ENCODE data around the gene MCIDAS. TPM values are rescaled to one million over a fixed set of nuclear protein-coding genes. Genes with fewer than 3 reads are reported as not detected.

The MCIDAS gene
- total and polyA plus RNA-seq, 2 of the 13 experiments (the other 11 are each of a cell fraction or from before 2014, with no cell fraction given) = not detected

DNA sequence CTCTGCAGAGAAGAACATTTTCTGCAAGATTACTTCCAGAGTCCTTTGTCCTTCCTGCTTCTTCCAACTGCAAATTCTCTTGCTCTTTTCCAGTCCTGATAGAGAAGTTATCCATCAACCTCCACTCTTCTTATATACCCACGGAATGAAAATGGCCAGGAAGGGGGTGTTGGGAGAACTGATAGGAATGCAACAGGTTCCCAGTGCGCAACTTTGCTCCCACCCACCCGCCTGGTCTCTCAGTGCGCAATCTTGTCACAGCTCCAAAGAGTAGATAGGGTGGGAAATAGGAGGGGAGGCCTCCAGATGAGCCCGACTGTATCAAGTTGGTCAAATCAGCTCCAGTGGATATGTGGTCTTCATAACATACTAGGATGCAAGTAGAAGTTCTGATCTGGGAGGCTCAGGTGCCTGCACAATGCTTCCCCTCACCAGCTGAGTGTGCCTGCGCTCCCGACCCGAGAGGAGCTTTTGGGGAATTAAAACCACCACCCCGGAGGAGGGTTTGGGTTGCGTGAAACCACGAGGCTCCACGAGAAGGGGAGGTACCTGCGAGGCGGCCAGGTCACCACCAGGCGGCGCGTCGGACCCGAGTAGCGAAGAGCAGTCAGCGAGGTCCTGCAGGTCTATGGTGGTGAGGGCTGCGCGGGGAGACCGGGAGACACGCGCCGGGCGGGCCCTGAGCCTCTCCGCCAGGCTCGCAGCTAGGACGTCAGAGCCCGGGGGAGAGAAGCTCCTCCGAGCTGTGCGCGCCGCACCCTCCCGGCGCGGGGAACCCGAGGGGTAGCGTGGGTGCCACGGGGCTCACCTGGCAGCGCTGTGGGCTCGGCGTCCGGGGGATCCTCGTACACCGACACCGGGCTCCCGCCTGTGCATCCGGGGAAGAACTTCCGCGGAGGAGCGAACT, 835 bp downstream of the MCIDAS start (continued):
- TF ChIP-seq, protein P1, sequence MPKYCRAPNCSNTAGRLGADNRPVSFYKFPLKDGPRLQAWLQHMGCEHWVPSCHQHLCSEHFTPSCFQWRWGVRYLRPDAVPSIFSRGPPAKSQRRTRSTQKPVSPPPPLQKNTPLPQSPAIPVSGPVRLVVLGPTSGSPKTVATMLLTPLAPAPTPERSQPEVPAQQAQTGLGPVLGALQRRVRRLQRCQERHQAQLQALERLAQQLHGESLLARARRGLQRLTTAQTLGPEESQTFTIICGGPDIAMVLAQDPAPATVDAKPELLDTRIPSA (CRISPR knock-in tag; IDR thresholded peaks at IDR 0.05; ENCODE audit: borderline replicate concordance) = peak; percentile 62; the same call in 1 of the 2 replicates
- no peak for TF ChIP-seq ZNF230 (CRISPR knock-in tag; IDR thresholded peaks at IDR 0.05)
- peak; percentile 8 for TF ChIP-seq RBM39 (IDR thresholded peaks at IDR 0.05; ENCODE audit: low read depth, low read length, poor library complexity, severe bottlenecking)
- TF ChIP-seq RFXAP (CRISPR knock-in tag; IDR thresholded peaks at IDR 0.05; ENCODE audit: borderline replicate concordance) = peak; percentile 39; the same call in 1 of the 2 replicates
- TF ChIP-seq, protein P2, sequence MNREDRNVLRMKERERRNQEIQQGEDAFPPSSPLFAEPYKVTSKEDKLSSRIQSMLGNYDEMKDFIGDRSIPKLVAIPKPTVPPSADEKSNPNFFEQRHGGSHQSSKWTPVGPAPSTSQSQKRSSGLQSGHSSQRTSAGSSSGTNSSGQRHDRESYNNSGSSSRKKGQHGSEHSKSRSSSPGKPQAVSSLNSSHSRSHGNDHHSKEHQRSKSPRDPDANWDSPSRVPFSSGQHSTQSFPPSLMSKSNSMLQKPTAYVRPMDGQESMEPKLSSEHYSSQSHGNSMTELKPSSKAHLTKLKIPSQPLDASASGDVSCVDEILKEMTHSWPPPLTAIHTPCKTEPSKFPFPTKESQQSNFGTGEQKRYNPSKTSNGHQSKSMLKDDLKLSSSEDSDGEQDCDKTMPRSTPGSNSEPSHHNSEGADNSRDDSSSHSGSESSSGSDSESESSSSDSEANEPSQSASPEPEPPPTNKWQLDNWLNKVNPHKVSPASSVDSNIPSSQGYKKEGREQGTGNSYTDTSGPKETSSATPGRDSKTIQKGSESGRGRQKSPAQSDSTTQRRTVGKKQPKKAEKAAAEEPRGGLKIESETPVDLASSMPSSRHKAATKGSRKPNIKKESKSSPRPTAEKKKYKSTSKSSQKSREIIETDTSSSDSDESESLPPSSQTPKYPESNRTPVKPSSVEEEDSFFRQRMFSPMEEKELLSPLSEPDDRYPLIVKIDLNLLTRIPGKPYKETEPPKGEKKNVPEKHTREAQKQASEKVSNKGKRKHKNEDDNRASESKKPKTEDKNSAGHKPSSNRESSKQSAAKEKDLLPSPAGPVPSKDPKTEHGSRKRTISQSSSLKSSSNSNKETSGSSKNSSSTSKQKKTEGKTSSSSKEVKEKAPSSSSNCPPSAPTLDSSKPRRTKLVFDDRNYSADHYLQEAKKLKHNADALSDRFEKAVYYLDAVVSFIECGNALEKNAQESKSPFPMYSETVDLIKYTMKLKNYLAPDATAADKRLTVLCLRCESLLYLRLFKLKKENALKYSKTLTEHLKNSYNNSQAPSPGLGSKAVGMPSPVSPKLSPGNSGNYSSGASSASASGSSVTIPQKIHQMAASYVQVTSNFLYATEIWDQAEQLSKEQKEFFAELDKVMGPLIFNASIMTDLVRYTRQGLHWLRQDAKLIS (CRISPR knock-in tag; IDR thresholded peaks at IDR 0.05) = no peak
- no peak for TF ChIP-seq KLF13 (CRISPR knock-in tag; IDR thresholded peaks at IDR 0.05)
- TF ChIP-seq FOSL2 (CRISPR knock-in tag; IDR thresholded peaks at IDR 0.05) = no peak
- TF ChIP-seq CHCHD3 (CRISPR knock-in tag; IDR thresholded peaks at IDR 0.05) = no peak
- TF ChIP-seq, protein P3, sequence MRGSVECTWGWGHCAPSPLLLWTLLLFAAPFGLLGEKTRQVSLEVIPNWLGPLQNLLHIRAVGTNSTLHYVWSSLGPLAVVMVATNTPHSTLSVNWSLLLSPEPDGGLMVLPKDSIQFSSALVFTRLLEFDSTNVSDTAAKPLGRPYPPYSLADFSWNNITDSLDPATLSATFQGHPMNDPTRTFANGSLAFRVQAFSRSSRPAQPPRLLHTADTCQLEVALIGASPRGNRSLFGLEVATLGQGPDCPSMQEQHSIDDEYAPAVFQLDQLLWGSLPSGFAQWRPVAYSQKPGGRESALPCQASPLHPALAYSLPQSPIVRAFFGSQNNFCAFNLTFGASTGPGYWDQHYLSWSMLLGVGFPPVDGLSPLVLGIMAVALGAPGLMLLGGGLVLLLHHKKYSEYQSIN (CRISPR knock-in tag; IDR thresholded peaks at IDR 0.05; ENCODE audit: borderline replicate concordance) = no peak
- no peak for TF ChIP-seq ZKSCAN1 (IDR thresholded peaks at IDR 0.05; ENCODE audit: low read length)
- TF ChIP-seq BHLHE40 (IDR thresholded peaks at IDR 0.05; ENCODE audit: low read length) = no peak
- TF ChIP-seq ZNF619 (CRISPR knock-in tag; IDR thresholded peaks at IDR 0.05) = no peak
- TF ChIP-seq ZNF788 (CRISPR knock-in tag; IDR thresholded peaks at IDR 0.05; ENCODE audit: borderline replicate concordance) = peak; percentile 52; the same call in 1 of the 2 replicates
- TF ChIP-seq, protein P4, sequence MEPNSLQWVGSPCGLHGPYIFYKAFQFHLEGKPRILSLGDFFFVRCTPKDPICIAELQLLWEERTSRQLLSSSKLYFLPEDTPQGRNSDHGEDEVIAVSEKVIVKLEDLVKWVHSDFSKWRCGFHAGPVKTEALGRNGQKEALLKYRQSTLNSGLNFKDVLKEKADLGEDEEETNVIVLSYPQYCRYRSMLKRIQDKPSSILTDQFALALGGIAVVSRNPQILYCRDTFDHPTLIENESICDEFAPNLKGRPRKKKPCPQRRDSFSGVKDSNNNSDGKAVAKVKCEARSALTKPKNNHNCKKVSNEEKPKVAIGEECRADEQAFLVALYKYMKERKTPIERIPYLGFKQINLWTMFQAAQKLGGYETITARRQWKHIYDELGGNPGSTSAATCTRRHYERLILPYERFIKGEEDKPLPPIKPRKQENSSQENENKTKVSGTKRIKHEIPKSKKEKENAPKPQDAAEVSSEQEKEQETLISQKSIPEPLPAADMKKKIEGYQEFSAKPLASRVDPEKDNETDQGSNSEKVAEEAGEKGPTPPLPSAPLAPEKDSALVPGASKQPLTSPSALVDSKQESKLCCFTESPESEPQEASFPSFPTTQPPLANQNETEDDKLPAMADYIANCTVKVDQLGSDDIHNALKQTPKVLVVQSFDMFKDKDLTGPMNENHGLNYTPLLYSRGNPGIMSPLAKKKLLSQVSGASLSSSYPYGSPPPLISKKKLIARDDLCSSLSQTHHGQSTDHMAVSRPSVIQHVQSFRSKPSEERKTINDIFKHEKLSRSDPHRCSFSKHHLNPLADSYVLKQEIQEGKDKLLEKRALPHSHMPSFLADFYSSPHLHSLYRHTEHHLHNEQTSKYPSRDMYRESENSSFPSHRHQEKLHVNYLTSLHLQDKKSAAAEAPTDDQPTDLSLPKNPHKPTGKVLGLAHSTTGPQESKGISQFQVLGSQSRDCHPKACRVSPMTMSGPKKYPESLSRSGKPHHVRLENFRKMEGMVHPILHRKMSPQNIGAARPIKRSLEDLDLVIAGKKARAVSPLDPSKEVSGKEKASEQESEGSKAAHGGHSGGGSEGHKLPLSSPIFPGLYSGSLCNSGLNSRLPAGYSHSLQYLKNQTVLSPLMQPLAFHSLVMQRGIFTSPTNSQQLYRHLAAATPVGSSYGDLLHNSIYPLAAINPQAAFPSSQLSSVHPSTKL (CRISPR knock-in tag; IDR thresholded peaks at IDR 0.05) = no peak
